K562 (cell line): ENCODE measurements around the gene CCT5. TPM values are rescaled to one million over a fixed set of nuclear protein-coding genes. Genes with fewer than 3 reads are reported as not detected.

Source experiments
- BCOR ChIP-seq: fragments of 450-650 bp; IDR thresholded peaks from 2 replicates; pipeline ENCODE4 v1.6.1; 2016
- ELF2 ChIP-seq: fragments of 250-450 bp; sonication (Bioruptor Pico); IDR thresholded peaks from 2 replicates; pipeline ENCODE4 v1.5.0; 2021; ENCODE audit warnings: mild to moderate bottlenecking
- GATA2 ChIP-seq: sonication (generic); formaldehyde crosslinking; IDR thresholded peaks from 2 replicates; pipeline ENCODE4 v1.4.0; 2020; ENCODE audit warnings: mild to moderate bottlenecking, missing genetic modification reagents
- HCFC1 ChIP-seq: IDR thresholded peaks from 2 replicates; pipeline ENCODE4 v1.6.1; 2012; ENCODE audit warnings: low read depth, low read length, improper control_type of control experiment
- HDAC1 ChIP-seq, 2 experiments: fragments of 450-650 bp; IDR thresholded peaks; 2 replicates each; pipeline ENCODE4 v1.6.1; 2016 to 2017; ENCODE audit warnings: inconsistent platforms in 1 of 2, mild to moderate bottlenecking in 1 of 2, moderate library complexity in 1 of 2
- HMG20B ChIP-seq: fragments of 250-450 bp; sonication (Bioruptor Pico); IDR thresholded peaks from 2 replicates; pipeline ENCODE4 v1.5.0; 2021; ENCODE audit warnings: mild to moderate bottlenecking
- HNRNPUL1 ChIP-seq: fragments of 200-400 bp; formaldehyde crosslinking; IDR thresholded peaks from 2 replicates; pipeline ENCODE4 v1.6.1; 2017; ENCODE audit warnings: low read length
- JUN ChIP-seq, 2 experiments: sonication (generic) in 1 of 2; formaldehyde crosslinking in 1 of 2; IDR thresholded peaks; 2 replicates each; pipeline versions ENCODE4 v1.6.1 to v1.8.0; 2012 to 2022; ENCODE audit warnings: borderline replicate concordance in 2 of 2, mild to moderate bottlenecking in 2 of 2, improper control_type of control experiment in 1 of 2, low read depth in 1 of 2, low read length in 1 of 2, missing genetic modification reagents in 1 of 2
- SMARCA4 ChIP-seq: fragments of 450-650 bp; IDR thresholded peaks from 2 replicates; pipeline ENCODE4 v1.6.1; 2016
- SMARCA5 ChIP-seq: fragments of 450-650 bp; IDR thresholded peaks from 2 replicates; pipeline ENCODE4 v1.6.1; 2016
- SMARCE1 ChIP-seq: fragments of 450-650 bp; IDR thresholded peaks from 2 replicates; pipeline ENCODE4 v1.7.1; 2016; ENCODE audit warnings: mild to moderate bottlenecking
- SPI1 ChIP-seq: IDR thresholded peaks from 2 replicates; pipeline ENCODE4 v1.6.1; 2011; ENCODE audit warnings: low read depth, low read length, control low read depth, borderline replicate concordance
- SRSF7 ChIP-seq: fragments of 200-400 bp; formaldehyde crosslinking; optimal IDR thresholded peaks from 2 replicates; pipeline ENCODE3; 2017; ENCODE audit warnings: mild to moderate bottlenecking, low read depth, low read length
- TOE1 ChIP-seq, 2 experiments: fragments of 450-650 bp in 1 of 2; sonication (generic) in 1 of 2; formaldehyde crosslinking in 1 of 2; IDR thresholded peaks; 2 replicates each; pipeline versions ENCODE4 v1.7.1 to v1.8.0; 2016 to 2022; ENCODE audit warnings: borderline replicate concordance in 2 of 2, mild to moderate bottlenecking in 2 of 2, antibody characterized with exemption in 1 of 2, inconsistent platforms in 1 of 2, low read depth in 1 of 2, missing genetic modification reagents in 1 of 2, moderate library complexity in 1 of 2
- YBX1 ChIP-seq: fragments of 450-650 bp; IDR thresholded peaks from 2 replicates; pipeline ENCODE4 v1.7.1; 2016; ENCODE audit warnings: mild to moderate bottlenecking
- ZC3H11A ChIP-seq: IDR thresholded peaks from 2 replicates; pipeline ENCODE4 v1.6.1; 2012; ENCODE audit warnings: low read depth, low read length, improper control_type of control experiment
- ZKSCAN3 ChIP-seq: fragments of 250-450 bp; sonication (Bioruptor Pico); IDR thresholded peaks from 2 replicates; pipeline ENCODE4 v1.4.0; 2020
- ZNF175 ChIP-seq: fragments of 200-800 bp; sonication (Bioruptor generic); IDR thresholded peaks from 2 replicates; pipeline ENCODE4 v1.6.1; 2016; ENCODE audit warnings: low read depth, mild to moderate bottlenecking, missing genetic modification characterization, missing compliant biosample characterization
- ZNF23 ChIP-seq: fragments of 250-450 bp; sonication (Bioruptor Pico); IDR thresholded peaks from 2 replicates; pipeline ENCODE4 v1.4.0; 2020; ENCODE audit warnings: mild to moderate bottlenecking
- polyA plus RNA-seq, 8 experiments: library from polyadenylated mRNA; depleted of rRNA in 4 of 8; stranded (reverse) in 5 of 8; unstranded in 3 of 8; fragments of >200 nt; fragmentation: Nextera tagmentation in 2 of 8; fragmentation: Illumina TruSeq in 1 of 8; extraction: Ambion mirVana in 2 of 8; extraction: Trizol in 1 of 8; gene quantifications; 2 replicates each; pipeline versions ENCODE4 v1.2.1 to v1.2.3, GENCODE V29; 2011 to 2014; ENCODE audit warnings: inconsistent platforms in 1 of 8, missing spikeins in 1 of 8
- total RNA-seq, 7 experiments: library from RNA; depleted of rRNA in 6 of 7; stranded (reverse); fragments of >200 nt in 6 of 7; fragmentation: Illumina TruSeq in 2 of 7; extraction: Trizol in 2 of 7; gene quantifications; 2 replicates each; pipeline versions ENCODE4 v1.2.1 to v1.2.3, GENCODE V29; 2011 to 2021; ENCODE audit warnings: low replicate concordance in 1 of 7
- TF ChIP-seq, protein P1 (sequence below): fragments of 200-800 bp; sonication (Bioruptor generic); IDR thresholded peaks from 2 replicates; pipeline ENCODE4 v1.6.1; 2017; ENCODE audit warnings: missing genetic modification characterization, missing compliant biosample characterization
- TF ChIP-seq, protein P2 (sequence below): fragments of 450-650 bp; formaldehyde crosslinking; IDR thresholded peaks from 2 replicates; pipeline ENCODE4 v1.4.0; 2020; ENCODE audit warnings: mild to moderate bottlenecking, mixed read lengths
- TF ChIP-seq, protein P3 (sequence below): sonication (generic); formaldehyde crosslinking; IDR thresholded peaks from 2 replicates; pipeline ENCODE4 v1.8.0; 2022; ENCODE audit warnings: mild to moderate bottlenecking, missing genetic modification reagents, borderline replicate concordance
- TF ChIP-seq, protein P4 (sequence below): fragments of 250-450 bp; sonication (Bioruptor Pico); IDR thresholded peaks from 2 replicates; pipeline ENCODE4 v1.4.0; 2020; ENCODE audit warnings: borderline replicate concordance

CCT5 gene
- total and polyA plus RNA-seq, 9 of the 15 experiments (the other 6 are each of a cell fraction or from before 2014, with no cell fraction given), result 782 to 1,606 (median 1,153) TPM

DNA sequence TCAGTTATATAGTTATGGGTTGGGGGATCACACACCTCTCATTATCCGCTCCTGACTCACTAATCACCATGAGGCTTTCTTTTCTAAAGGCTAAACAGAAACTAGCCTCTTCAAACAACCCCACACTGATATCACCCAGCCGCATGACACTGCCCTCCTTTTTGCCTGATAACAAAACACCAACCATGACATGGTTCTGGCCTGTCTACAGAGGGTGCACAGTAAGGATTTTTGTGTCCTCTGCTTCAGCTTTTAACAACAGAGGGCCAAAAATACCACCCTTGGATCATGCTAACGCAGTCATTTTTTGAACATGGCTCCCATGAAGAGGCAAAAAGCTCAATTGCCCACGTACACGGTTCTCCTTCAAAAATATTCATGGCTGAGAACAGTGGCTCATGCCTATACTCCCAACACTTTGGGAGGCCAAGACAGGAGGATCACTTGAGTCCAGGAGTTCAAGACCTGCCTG, 53.7 kb downstream of the CCT5 start (continued):
- TF ChIP-seq SMARCE1 (peak; percentile 77), JUN (IDR thresholded peaks at IDR 0.05; ENCODE audit: borderline replicate concordance, low read depth, low read length) (peak; percentile 60; the same call in 1 of the 2 replicates), JUN (CRISPR knock-in tag; IDR thresholded peaks at IDR 0.05; ENCODE audit: borderline replicate concordance) (no peak), ZNF175 (CRISPR knock-in tag) (peak; percentile 60; the same call in 1 of the 2 replicates), SRSF7 (no peak), HMG20B (CRISPR knock-in tag) (no peak), GATA2 (CRISPR knock-in tag) (peak; percentile 78), HCFC1 (no peak), SMARCA5 (no peak), SPI1 (no peak), HDAC1 (IDR thresholded peaks at IDR 0.05) (peak; percentile 46 to 82; a peak in 2 of 4 replicates), ZC3H11A (no peak), YBX1 (no peak), TOE1 (IDR thresholded peaks at IDR 0.05; ENCODE audit: borderline replicate concordance) (no peak), TOE1 (CRISPR knock-in tag; IDR thresholded peaks at IDR 0.05; ENCODE audit: borderline replicate concordance, low read depth) (no peak), ZKSCAN3 (CRISPR knock-in tag) (0 out of 2 replicates have a peak, but pooled peaks have one; percentile 51), SMARCA4 (peak; percentile 88), BCOR (no peak; the same call in 1 of the 2 replicates), ZNF23 (CRISPR knock-in tag) (peak; percentile 85), HNRNPUL1 (no peak), ELF2 (CRISPR knock-in tag) (no peak)
- TF ChIP-seq, protein P1, sequence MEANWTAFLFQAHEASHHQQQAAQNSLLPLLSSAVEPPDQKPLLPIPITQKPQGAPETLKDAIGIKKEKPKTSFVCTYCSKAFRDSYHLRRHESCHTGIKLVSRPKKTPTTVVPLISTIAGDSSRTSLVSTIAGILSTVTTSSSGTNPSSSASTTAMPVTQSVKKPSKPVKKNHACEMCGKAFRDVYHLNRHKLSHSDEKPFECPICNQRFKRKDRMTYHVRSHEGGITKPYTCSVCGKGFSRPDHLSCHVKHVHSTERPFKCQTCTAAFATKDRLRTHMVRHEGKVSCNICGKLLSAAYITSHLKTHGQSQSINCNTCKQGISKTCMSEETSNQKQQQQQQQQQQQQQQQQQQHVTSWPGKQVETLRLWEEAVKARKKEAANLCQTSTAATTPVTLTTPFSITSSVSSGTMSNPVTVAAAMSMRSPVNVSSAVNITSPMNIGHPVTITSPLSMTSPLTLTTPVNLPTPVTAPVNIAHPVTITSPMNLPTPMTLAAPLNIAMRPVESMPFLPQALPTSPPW (CRISPR knock-in tag), result peak; percentile 64
- TF ChIP-seq, protein P2, sequence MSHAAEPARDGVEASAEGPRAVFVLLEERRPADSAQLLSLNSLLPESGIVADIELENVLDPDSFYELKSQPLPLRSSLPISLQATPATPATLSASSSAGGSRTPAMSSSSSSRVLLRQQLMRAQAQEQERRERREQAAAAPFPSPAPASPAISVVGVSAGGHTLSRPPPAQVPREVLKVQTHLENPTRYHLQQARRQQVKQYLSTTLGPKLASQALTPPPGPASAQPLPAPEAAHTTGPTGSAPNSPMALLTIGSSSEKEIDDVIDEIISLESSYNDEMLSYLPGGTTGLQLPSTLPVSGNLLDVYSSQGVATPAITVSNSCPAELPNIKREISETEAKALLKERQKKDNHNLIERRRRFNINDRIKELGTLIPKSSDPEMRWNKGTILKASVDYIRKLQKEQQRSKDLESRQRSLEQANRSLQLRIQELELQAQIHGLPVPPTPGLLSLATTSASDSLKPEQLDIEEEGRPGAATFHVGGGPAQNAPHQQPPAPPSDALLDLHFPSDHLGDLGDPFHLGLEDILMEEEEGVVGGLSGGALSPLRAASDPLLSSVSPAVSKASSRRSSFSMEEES (CRISPR knock-in tag), result no peak
- TF ChIP-seq, protein P3, sequence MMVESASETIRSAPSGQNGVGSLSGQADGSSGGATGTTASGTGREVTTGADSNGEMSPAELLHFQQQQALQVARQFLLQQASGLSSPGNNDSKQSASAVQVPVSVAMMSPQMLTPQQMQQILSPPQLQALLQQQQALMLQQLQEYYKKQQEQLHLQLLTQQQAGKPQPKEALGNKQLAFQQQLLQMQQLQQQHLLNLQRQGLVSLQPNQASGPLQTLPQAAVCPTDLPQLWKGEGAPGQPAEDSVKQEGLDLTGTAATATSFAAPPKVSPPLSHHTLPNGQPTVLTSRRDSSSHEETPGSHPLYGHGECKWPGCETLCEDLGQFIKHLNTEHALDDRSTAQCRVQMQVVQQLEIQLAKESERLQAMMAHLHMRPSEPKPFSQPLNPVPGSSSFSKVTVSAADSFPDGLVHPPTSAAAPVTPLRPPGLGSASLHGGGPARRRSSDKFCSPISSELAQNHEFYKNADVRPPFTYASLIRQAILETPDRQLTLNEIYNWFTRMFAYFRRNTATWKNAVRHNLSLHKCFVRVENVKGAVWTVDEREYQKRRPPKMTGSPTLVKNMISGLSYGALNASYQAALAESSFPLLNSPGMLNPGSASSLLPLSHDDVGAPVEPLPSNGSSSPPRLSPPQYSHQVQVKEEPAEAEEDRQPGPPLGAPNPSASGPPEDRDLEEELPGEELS, result no peak; the same call in 1 of the 2 replicates
- TF ChIP-seq, protein P4, sequence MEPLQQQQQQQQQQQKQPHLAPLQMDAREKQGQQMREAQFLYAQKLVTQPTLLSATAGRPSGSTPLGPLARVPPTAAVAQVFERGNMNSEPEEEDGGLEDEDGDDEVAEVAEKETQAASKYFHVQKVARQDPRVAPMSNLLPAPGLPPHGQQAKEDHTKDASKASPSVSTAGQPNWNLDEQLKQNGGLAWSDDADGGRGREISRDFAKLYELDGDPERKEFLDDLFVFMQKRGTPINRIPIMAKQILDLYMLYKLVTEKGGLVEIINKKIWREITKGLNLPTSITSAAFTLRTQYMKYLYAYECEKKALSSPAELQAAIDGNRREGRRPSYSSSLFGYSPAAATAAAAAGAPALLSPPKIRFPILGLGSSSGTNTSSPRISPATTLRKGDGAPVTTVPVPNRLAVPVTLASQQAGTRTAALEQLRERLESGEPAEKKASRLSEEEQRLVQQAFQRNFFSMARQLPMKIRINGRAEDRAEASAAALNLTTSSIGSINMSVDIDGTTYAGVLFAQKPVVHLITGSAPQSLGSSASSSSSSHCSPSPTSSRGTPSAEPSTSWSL, result peak; percentile 71; the same call in 1 of the 2 replicates
